HG03039 (cell line): Measurements from ENCODE around the gene ELOF1.
A peak's percentile ranks its signal among the peaks of the same experiment; 100 is the strongest.
"Not testable (repeated sequence)": the region's sequence is repeated elsewhere in the genome, so short reads cannot be mapped to it uniquely, and the experiment has no call there.

ENCODE experiments used
- ATAC-seq: cut with Tn5 transposase; IDR thresholded peaks from one replicate; pipeline ENCODE4 v1.9.1; 2021; ENCODE audit warnings: mild to moderate bottlenecking, moderate library complexity; ENCODE audit not compliant: unreplicated experiment

Gene ELOF1

DNA sequence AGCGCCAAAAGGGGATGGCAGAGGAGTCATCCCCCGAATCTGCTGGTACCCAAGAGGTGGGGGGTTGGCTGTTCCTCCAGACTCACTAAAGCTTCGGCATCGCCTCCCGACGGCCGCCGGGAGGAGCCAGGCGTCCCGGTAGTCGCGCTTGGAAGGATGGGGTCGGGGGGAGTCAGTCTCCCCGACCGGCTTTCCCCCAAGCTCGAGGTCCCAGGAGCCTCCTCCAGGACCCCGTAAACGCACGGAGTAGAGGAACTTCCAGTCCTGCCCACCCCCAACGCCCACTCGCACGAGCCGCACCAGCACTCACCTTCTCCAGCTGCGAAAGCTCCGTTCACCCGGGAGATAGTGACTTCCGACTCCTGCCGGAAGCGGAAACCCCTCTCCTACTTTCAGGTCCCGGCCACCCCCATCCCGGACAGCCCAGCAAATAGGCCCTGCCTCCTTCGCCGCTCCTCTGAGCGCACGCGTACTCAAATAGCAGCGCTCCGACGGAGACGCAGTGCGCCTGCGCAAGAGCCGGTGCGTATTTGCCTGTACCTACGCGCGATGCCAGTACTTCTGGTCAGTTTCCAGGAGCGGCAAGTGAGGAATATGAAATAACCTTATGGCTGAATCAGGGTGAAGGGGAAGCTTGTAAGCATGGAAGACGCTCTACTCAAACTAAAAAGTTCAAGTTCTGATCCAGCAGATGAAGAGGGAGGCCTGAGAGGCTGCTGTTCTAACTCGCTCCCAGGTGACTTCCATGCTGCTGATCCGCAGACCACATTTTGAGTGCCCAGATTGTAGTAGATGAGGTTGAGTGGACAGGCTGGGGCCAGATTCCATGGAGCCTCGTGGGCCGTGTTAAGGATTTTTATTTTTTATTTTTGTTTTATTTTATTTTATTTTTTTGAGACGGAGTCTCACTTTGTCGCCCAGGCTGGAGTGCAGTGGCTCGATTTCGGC lies at the start of gene ELOF1:
Gene ELOF1 (minus strand): TSS at position 350 of the 948 bp plus-strand sequence. CDS start 4,883 bp downstream, outside the sequence.
- ATAC-seq, result peak; percentile 65

DNA sequence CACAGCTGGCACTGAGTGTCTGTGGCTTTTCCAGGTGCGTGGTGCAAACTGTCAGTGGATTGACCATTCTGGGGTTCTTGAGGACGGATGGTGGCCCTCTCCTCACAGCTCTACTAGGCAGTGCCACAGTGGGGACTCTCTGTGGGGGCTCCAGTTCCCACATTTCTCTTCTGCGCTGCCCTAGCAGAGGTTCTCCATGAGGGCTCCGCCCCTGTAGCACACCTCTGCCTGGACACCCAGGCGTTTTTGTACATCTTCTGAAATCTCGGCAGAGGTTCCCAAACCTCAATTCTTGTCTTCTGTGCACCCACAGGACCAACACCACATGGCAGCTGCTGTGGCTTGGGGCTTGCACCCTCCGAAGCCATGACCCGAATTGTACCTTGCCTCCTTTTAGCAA lies 47.5 kb upstream of the ELOF1 start:
- ATAC-seq, result no peak

DNA sequence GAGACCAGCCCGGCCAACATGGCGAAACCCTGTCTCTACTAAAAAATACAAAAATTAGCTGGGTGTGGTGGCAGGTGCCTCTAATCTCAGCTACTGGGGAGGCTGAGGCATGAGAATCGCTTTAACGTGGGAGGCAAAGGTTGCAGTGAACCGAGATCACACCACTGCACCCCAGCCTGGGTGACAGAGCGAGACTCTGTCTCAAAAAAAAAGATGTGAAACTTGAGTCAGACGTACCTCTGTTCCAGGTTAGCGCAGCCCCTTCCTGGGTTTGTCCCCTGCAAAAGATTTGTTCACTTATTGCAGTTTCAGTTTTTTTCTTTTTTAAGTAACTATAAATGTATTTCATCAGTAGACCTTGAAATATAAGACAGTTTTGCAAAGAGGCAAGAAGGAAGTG lies 40.7 kb upstream of the ELOF1 start:
- ATAC-seq, result not testable (repeated sequence)

DNA sequence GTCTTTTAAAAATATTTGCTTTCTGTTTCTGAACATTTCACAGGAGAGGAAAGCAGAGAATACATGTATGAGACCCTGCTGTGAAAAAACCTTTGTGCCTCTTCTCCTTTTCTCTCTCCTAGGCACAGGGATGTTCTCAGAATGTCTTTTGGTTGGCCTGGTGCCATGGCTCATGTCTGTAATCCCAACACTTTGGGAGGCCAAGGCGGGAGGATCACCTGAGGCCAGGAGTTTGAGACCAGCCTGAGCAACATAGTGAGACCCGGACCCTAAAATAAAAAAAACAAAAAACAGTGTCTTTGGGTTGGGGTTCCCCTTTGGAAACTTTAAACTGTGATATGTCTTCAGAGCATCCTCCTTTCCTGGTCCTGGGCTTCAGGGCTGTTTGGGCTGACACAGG lies 39.7 kb upstream of the ELOF1 start:
- ATAC-seq, result no peak

DNA sequence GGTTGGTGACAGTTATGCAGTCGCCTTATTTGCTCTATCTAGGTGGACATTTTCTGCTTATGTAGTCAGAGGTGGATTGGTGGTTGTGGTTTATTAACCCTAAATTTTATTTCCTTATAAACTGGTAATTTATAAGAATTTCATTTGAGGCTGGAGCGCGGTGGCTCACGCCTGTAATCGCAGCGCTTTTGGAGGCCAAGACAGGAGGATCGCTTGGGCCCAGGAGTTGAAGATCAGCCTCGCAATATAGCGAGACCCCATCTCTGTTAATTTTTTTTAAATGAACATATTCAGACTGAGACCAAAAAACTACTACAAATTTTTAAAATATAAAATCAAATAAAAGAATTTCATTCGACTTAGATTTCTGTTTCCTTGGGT lies 39.1 kb upstream of the ELOF1 start:
- no peak for ATAC-seq

DNA sequence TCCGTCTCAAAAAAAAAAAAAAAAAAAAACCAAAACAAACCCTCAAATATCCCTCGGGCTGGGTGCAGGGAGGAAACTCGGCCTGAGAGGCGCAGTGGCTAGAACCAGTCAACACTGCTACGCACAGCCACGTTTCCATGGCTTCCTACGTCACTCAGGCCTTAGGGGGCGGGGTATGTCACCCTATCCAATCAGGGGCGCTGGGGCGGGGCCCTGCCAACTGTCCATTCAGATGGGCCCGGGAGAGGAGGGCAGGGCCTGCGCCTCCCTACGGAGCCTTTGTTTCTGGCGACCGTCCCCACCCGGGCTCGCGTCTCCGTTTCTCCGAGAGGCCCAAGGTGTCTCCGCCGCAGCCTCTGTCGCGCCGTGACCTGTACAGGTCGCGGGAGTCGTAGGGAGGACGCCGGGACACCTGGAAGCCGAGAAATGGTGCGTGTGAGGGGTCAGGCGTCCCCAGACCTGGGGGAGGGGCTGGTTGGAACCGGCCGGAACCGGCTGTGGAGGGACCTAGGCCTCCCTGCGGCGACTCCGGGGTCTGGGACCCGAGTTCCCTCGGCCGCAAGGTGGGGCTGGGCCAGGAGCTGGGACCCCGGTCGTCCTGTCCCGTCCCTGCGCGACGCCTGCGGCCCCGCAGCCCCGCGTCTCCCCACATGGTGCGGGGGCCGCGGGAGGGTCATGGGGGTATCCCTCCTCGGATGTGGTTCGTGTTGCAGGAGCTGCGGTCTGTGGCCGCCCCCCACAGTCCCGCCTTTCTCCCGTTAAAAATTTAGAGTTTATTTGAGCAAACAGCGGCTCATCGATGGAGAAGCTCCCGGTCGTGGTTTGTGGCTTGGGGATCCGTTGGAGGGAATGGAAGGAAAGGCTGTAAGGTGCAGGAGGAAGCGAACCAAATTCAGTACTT lies 38.4 kb upstream of the ELOF1 start, which contains the start of gene ZNF627:
Gene ZNF627 (plus strand): TSS at position 282 of the 901 bp plus-strand sequence. CDS start 145 bp downstream, at position 427.
- peak; percentile 98 for ATAC-seq

DNA sequence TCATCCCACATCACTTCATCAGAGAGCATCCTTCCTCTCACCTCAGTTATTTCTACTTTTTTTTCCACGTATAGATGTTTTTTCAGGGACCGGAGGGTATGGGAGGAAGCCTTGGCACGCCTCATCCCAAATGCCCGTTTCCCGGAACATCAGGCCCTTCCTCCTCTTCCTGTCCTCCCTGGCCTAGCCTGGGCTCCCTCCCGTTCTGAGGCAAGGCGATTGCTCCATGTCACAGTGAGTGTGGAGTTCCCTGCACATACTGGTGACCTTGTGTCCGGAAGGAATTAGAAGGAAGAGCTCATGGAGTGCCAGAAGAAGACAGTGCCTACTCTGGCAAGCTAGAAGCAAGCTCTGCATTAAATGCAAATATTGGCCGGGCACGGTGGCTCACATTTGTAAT lies 37.1 kb upstream of the ELOF1 start:
- ATAC-seq, result no peak

DNA sequence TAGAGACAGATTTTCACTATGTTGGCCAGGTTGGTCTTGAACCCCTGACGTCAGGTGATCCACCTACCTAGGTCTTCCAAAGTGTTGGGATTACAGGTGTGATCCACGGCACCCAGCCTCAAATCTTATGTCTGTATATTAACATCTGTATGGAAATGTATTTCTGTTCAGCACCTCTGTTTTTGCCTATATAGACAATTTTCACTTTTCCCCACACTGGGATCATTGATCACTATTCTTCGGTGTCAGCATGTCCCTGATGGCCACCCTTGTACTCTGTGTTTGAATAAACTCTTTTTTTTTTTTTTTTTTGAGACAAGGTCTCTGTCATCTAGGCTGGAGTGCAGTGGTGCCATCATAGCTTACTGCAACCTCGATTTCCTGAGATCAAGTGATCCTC lies 35.1 kb upstream of the ELOF1 start:
- ATAC-seq, result no peak

DNA sequence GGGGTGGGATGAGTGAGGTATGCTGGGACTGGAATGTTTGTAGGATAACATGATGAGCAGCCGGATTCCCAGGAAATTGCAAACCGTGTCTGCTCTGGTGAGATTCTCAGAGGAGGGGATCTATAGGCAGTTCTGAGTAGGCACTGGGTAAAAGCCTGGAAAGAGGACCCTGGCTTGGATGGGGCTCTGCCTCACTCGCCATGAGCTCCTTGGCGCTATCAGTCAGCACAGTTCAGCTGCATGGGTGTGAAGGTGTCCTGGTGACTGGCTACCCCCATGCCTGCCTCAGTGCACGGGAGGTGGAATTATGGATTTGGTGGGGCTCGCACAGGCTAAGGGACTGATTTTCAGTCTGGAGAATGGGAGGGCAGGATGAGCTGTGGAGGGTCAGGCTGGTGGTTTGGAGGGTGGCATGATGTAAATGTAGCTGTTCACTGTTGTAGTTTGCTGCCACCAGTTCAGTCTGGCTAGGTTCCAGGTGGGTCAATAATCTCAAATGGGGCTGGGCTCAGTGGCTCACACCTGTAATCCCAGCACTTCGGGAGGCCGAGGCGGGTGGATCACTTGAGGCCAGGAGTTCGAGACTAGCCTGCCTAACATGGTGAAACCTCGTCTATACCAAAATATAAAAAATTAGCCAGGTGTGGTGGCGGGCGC lies 29.1 kb upstream of the ELOF1 start:
- ATAC-seq, result no peak

DNA sequence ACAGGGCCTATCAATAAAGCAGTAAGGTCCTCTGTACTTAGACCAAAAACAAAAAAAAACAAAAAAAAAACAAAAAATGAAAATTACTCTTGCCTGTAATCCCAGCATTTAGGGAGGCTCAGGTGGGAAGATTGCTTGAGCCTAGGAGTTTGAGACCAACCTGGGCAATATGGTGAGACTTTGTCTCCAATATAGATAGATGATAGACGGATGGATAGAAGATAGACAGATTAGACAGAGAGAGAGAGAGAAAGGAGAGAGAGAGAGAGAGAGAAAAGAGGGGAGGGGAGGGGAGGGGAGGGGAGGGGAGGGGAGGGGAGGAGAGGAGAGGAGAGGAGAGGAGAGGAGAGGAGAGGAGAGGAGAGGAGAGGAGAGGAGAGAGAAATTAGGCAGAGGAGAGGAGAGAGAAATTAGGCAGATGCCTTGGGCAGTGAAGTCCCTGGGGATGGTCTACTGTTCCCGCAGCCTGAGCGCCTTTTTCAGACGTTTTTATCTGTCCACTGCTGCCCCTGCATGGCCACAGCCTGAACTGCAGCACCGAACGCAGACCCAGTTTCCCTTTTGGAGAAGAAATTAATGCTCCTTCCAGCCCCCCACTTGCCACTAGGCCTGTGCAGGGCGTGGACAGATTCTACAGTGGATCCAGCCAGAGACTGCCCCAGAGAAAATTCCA lies 28.4 kb upstream of the ELOF1 start:
- no peak for ATAC-seq

DNA sequence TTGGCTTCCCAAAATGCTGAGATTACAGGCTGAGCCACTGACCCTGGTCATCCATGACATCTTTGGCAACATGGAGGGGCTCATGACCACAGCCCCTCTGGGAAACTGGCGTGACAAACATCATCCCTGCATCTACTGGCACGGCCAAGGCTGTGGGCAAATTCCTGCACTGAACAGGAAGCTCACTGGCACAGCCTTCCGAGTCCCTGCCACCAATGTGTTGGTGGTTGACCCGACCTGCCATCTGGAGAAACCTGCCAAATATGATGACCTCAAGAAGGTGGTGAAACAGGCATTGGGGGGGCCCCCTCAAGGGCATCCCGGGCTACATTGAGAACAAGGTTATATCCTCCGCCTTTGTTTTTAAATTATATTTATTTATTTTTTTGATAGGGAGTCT lies 27.3 kb upstream of the ELOF1 start:
- no peak for ATAC-seq

DNA sequence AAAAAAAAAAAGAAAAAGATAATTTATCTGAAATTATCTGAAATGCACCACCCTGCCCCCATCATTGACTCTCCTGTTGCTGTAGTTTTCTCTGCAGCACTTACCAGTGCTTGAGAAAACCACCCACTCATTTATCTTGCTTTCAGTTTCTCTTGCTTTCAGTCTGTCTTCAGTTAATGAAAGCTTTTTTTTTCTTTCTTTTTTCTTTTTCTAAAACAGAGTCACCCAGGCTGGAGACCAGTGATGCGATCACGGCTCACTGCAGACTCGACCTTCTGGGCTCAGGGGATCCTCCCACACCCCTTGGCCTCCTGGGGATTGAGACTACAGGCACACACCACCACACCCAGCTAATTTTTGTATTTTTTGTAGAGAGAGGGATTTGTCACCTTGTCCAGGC lies 22.7 kb upstream of the ELOF1 start:
- peak; percentile 44 for ATAC-seq

DNA sequence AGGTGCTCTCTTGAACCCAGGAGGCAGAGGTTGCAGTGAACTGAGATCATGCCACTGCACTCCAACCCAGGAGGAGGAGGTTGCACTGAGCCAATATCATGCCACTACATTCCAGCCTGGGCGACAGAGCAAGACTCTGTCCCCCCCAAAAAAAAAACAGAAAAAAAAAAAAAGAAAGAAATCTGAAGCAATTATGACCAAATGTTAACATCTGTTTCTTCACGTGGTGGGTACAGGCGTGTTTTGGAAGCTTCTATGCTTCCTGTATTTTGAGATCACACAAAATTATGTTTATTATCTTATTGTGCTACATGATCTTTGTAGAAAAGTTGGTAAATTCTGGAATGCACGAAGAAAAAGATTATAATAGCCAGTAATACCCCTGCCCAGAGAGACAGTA lies 21.1 kb upstream of the ELOF1 start:
- ATAC-seq, result no peak

DNA sequence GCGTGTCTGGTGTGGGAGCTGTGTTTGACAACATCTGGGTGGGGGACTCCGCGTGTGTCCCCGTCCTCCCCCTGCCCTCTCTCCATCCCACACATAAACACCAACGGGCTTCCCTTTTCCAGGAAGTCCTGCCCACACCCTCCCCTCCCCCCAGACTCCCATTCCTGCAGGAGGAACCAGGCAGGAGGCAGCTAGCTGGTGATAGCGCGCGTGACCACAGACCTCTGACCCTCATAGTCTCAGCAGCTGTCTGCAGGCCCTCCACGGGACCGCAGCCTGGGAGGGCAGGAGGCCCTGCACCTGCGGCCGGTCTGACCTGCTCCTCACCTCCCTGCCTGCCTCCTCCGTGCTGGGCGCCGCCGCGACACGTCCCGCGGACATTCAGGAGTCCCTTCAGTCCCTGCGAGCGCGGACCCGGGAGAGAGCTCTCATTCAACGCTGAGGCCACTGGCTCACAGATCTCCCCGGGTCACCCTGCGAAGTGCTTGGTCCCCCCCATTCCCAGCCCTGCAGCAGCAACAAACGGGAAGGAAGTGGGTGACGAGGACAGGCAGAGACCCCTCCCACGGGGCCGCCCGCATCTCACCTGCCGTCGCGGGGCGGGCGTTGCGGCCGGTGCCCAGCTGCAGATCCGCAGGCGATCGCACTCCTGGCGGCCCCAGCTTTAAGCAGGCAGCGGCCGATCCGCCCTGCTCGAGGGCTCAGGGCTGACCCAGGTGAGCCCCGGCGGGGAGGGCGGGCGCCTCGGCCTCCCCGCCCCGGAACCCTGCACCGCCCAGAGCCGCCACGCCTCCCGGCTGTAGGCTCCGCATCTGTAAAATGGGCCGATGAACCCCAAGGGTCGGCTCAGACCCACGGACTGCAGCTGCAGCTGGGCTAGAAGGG lies 19.5 kb upstream of the ELOF1 start:
- ATAC-seq, result no peak

DNA sequence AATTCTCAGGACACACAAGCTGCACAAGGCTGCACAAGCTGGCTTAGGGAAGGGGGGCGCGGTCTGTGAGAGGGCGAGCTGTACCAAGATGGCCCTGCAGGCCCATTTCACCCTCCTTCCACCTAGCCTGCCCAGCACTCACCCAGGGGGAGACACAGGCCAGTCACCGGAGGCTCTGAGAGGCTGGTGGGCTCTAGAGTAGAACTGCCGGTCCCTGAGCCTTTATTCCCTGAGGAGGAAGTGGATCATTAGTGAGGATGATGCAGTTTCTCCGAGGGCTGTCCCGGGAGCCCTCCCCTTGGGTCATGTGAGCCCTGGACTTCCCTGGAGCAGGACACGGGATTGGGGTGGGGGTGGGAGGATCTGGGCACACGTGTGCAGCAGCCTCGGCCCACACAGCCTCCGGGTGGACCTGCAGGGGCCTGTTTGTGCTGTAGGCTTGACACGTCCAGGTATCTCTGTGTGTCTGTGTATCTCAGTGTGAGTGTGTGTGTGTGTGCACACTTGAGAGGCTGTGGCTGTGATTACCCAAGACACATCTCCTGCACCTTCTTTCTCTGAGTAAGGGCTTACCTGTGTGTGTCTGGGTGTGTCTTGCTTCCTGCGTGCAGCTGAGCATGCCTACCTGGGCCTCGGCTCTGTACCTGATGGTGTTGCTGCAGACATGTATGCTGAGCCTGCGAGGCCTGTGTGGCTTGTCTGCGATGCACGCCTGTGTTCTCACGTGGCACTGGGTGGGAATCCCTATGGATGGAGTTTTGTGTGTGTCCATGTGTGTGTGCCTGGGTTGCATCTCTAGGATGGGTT lies 18.6 kb upstream of the ELOF1 start, which contains the start of gene ACP5:
Gene ACP5 (minus strand): TSS at position 195 of the 807 bp plus-strand sequence. CDS start 328 bp downstream, outside the sequence.
- no peak for ATAC-seq

DNA sequence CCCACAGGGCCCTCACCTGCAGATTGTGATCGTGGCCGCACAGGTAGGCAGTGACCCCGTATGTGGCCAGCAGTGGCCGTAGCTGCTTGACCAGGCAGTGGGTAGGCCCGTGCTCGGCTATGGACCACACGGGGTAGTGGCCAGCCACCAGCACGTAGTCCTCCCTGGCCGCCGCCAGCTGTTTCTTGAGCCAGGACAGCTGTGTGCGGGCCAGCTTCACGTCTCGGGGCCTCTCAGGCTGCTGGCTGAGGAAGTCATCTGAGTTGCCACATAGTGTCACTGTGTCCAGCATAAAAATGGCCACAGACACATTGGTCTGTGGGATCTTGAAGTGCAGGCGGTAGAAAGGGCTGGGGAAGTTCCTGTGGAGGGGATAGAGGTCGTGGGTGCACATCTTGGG lies 17.2 kb upstream of the ELOF1 start:
- ATAC-seq, result no peak

DNA sequence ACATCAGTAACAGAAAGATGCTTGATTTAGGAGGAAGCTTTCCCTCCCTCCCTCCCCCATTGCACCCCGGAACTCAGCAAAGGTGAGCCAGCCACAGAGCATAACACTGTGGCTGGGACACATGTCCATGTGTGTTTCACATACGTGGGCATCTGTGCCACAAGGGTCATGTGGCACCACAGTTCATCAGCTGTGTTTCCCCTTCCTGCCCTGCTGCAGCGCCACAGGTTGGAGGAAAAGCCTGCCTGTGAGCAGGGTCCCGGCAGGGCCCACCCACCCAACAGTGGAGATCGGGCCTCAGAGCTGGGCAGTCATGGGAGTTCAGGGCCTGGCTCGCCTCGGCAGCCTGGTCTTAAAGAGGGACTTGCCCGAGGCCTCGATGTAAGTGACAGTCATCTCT lies 15.7 kb upstream of the ELOF1 start:
- no peak for ATAC-seq

DNA sequence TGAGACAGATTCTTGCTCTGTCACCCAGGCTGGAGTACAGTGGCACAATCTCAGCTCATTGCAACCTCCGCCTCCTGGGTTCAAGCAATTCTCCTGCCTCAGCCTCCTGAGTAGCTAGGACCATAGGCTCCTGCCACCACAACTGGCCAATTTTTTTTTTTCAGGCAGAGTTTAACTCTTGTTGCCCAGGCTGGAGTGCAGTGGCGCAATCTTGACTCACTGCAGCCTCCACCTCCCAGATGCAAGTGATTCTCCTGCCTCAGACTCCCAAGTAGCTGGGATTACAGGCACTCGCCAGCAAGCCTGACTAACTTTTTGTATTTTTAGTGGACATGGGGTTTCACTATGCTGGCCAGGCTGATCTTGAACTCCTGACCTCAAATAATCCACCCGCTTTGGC lies 14.7 kb upstream of the ELOF1 start:
- not testable (repeated sequence) for ATAC-seq

DNA sequence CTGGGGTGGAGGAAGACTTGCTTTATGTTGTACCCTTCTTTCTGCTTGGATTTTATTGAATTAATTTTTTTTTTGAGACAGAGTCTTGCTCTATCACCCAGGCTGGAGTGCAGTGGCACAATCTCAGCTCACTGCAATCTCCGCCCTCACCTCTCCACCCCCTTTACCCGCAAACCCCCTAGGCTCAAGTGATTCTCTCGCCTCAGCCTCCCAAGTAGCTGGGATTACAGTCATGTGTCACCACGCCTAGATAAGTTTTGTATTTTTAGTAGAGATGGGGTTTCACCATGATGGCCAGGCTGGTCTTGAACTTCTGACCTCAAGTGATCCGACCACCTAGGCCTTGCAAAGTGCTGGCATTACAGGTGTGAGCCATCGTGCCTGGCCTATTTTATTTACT lies 14.3 kb upstream of the ELOF1 start:
- not testable (repeated sequence) for ATAC-seq
